ENCODE data around the gene SFR1.

DNA sequence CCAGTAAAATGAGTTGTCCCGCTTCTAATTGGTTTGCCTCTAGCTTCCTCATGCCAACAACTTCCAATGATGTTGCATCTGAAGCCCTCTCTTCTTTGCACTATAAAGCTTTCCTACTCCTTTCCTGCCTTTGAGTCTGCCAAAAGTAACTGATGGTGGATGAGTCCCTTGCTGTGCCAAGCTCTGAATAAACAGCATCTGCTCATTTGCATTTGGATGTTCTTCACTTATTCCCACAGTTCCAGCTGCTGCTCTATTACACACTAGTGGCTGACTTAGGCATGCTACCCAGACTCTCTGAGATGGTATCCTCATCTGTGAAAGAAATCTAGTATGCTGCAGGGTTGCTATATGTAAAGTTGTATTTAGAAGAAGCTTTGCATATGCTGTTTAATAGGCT, 24.9 kb downstream of the SFR1 start:
- TF ChIP-seq POLR2AphosphoS5 (IDR thresholded peaks at IDR 0.05) (no peak), EP300 (IDR thresholded peaks at IDR 0.05) (no peak), POLR2A (IDR thresholded peaks at IDR 0.05) (no peak)
- TF ChIP-seq, protein P1, sequence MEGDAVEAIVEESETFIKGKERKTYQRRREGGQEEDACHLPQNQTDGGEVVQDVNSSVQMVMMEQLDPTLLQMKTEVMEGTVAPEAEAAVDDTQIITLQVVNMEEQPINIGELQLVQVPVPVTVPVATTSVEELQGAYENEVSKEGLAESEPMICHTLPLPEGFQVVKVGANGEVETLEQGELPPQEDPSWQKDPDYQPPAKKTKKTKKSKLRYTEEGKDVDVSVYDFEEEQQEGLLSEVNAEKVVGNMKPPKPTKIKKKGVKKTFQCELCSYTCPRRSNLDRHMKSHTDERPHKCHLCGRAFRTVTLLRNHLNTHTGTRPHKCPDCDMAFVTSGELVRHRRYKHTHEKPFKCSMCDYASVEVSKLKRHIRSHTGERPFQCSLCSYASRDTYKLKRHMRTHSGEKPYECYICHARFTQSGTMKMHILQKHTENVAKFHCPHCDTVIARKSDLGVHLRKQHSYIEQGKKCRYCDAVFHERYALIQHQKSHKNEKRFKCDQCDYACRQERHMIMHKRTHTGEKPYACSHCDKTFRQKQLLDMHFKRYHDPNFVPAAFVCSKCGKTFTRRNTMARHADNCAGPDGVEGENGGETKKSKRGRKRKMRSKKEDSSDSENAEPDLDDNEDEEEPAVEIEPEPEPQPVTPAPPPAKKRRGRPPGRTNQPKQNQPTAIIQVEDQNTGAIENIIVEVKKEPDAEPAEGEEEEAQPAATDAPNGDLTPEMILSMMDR (IDR thresholded peaks at IDR 0.05): no peak
